DMS114 treated with DMSO at 0.1 percent for 48 hours (cell line): ENCODE results near the gene LBH.

ENCODE experiments used
- DNase-seq: peaks from one replicate; lab custom pipeline; 2025; ENCODE audit not compliant: unreplicated experiment; lab: John Stamatoyannopoulos, UW

The LBH gene

GRCh38 chr2:30216157-30216556, 15.2 kb upstream of the LBH start:
- no peak for DNase-seq

GRCh38 chr2:30217644-30218337, 13.5 kb upstream of the LBH start:
- DNase-seq, result no peak

- no peak for DNase-seq
Observed at GRCh38 chr2:30218338-30218713, 13.0 kb upstream of the LBH start.

GRCh38 chr2:30218814-30219213, 12.5 kb upstream of the LBH start:
- no peak for DNase-seq

- DNase-seq, result no peak
Observed at GRCh38 chr2:30219886-30220875, 11.2 kb upstream of the LBH start.

- DNase-seq, result no peak
Observed at GRCh38 chr2:30221531-30221930, 9.8 kb upstream of the LBH start.

- no peak for DNase-seq
Observed at GRCh38 chr2:30222031-30222430, 9.3 kb upstream of the LBH start.

GRCh38 chr2:30222636-30223360, 8.5 kb upstream of the LBH start:
- no peak for DNase-seq

GRCh38 chr2:30223413-30223874, 7.9 kb upstream of the LBH start:
- no peak for DNase-seq

- DNase-seq, result no peak
Observed at GRCh38 chr2:30224151-30224550, 7.2 kb upstream of the LBH start.

GRCh38 chr2:30225131-30225762, 6.1 kb upstream of the LBH start:
- no peak for DNase-seq

GRCh38 chr2:30226144-30227032, 4.9 kb upstream of the LBH start:
- no peak for DNase-seq

GRCh38 chr2:30229596-30229995, 1.7 kb upstream of the LBH start:
- no peak for DNase-seq

GRCh38 chr2:30230497-30231211, 680 bp upstream of the LBH start:
- no peak for DNase-seq

- DNase-seq, result no peak
Observed at GRCh38 chr2:30231996-30232800, 864 bp downstream of the LBH start.

GRCh38 chr2:30232801-30233130, 1.4 kb downstream of the LBH start:
- DNase-seq, result no peak

GRCh38 chr2:30233271-30234009, 2.1 kb downstream of the LBH start:
- DNase-seq, result no peak
